ENCODE results near the gene CXCR1.

Gene CXCR1

DNA sequence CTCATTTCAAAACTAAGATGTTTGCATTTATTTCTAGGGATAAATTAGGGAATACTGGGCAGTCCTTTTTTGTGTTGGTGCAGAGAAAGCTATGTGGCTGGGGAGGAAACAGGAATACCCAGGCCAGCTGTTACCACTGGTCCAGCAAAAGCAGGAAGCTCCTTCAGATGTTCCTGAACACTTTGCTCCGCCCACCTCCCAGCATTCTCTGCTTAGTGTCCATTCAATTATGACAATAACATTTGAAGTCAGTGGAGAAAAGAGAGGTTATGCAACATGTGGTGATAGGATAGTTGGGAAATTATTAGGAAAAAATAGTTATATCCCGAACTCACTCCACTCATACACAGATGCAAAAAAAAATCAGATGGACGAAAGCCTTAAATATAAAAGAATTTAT, 28.1 kb upstream of the CXCR1 start:
- H3K4me3 ChIP-seq (ENCODE audit: low read depth, low read length), result no peak overlapping the region
- TF ChIP-seq, protein P1, sequence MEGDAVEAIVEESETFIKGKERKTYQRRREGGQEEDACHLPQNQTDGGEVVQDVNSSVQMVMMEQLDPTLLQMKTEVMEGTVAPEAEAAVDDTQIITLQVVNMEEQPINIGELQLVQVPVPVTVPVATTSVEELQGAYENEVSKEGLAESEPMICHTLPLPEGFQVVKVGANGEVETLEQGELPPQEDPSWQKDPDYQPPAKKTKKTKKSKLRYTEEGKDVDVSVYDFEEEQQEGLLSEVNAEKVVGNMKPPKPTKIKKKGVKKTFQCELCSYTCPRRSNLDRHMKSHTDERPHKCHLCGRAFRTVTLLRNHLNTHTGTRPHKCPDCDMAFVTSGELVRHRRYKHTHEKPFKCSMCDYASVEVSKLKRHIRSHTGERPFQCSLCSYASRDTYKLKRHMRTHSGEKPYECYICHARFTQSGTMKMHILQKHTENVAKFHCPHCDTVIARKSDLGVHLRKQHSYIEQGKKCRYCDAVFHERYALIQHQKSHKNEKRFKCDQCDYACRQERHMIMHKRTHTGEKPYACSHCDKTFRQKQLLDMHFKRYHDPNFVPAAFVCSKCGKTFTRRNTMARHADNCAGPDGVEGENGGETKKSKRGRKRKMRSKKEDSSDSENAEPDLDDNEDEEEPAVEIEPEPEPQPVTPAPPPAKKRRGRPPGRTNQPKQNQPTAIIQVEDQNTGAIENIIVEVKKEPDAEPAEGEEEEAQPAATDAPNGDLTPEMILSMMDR (IDR thresholded peaks at IDR 0.05; ENCODE audit: insufficient read depth, low read length, missing control alignments), result no peak
- DNase-seq (ENCODE audit: low read depth, low spot score), result no peak
- ChIA-PET POLR2A (no interaction called here), CTCF (interaction anchor here (0.7 kb wide), 1 partner anchor 15 kb away, joined by 3 read pairs; no protein-coding TSS in a partner anchor)

DNA sequence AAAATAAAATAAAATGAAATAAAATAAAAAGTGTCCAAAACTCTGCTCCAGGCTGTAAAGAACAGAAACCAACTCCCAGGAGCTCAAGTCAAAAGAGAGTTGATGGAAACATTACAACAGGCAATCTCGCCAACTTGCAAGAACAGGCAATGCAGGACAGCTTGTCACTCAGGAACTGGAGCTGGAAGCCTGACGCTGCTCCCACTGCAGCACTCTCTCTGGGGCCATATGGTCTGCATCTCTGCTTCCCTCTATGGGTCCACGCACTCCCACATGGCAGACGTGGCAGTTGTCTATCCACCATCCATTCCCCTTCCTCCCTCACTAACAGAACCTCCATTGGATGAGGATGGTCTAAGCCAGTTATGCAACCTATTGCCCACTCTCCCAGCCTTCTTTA, 26.9 kb upstream of the CXCR1 start:
- ChIA-PET POLR2A (no interaction called here), CTCF (no interaction called here)
- TF ChIP-seq, protein P1 (IDR thresholded peaks at IDR 0.05; ENCODE audit: insufficient read depth, low read length, missing control alignments), result no peak
- no peak for DNase-seq (ENCODE audit: low read depth, low spot score)
- H3K4me3 ChIP-seq (ENCODE audit: low read depth, low read length), result no peak overlapping the region

DNA sequence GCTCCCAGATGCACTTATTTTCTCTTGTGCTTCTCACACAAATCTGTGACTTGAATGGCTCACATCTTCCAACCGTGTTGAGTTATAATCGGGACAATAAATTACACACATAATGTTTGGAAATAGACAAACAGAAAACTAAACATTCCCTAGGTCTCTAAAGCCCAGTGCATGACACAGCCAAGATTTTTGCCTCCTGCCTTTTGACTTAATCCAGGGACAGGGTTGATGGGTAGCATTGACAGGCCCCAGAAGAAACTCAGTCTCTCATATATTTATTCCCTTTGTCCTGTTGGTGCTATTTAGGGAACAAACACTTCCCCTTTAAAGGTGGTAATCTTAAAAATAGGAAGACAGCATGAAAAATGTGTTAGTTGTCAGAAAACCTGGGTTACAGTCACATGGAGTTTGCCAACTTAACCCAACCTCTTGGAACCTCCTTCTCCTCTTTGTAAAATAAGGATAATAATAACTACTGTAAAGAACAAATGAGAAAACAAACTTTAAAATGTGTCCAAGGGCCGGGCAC, 26.2 kb upstream of the CXCR1 start:
- ChIA-PET POLR2A (no interaction called here), CTCF (no interaction called here)
- DNase-seq (ENCODE audit: low read depth, low spot score), result no peak
- TF ChIP-seq, protein P1 (IDR thresholded peaks at IDR 0.05; ENCODE audit: insufficient read depth, low read length, missing control alignments), result no peak
- no peak overlapping the region for H3K4me3 ChIP-seq (ENCODE audit: low read depth, low read length)

DNA sequence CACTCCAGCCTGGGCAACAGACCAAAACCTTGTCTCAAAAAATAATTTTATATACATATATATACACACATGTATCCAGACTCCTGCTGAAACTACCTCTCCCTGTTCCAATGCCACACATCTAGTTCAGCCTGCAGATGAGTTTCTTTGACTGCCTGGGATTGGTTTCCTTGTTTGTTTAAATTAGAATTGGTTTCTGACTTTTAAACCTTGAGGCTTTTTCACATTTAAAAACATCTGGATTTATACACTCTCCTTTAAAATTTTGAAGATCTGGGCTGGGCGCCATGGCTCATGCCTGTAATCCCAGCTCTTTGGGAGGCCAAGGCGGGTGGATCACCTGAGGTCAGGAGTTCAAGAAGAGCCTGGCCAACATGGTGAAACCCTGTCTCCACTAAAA, 21.8 kb upstream of the CXCR1 start:
- TF ChIP-seq, protein P1 (IDR thresholded peaks at IDR 0.05; ENCODE audit: insufficient read depth, low read length, missing control alignments), result no peak
- ChIA-PET CTCF (interaction anchor here (0.7 to 5.6 kb wide), 6 partner anchors 67 to 167 kb away, joined by 3 to 36 read pairs (median 4); partner anchors contain the start of genes AAMP and PNKD), POLR2A (interaction anchor here (0.9 kb wide), 1 partner anchor 71 kb away, joined by 3 read pairs; no protein-coding TSS in a partner anchor)
- H3K4me3 ChIP-seq (ENCODE audit: low read depth, low read length), result no peak overlapping the region
- DNase-seq (ENCODE audit: low read depth, low spot score), result no peak

DNA sequence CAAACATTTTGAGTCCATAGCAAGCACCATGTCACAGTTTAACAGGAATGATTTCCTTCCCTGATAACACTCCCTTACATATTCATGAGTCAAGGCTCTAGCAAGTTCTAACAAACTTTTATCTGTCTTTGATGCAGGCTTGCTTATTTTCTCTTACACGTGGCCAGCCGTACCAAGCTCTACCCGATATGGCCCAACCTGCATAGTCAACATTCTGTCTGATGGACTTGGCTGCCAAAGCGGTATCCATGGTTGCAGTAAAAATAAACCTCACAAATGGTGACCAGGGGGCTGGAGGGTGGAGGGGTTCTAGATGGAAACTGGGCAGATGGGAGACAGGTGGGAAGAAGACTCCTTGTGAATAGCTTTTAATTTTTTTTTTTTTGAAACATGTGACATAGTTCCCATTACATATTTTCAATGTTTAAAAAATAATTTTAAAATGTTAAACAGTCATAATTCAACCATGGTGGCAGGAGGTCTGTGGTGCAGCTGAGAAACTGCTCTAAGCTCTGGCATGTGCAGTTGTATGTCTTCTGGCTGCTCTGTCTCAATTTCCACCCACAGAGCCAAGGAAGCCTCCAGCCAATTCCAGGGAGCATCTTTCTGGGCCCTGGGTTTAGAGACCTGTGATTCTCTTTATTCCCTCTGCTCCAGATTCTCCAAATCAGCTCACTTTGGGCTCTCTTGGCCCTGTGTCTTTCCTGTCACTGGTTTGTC, 20.7 kb upstream of the CXCR1 start:
- H3K4me3 ChIP-seq (ENCODE audit: low read depth, low read length), result no peak overlapping the region
- ChIA-PET CTCF (interaction anchor here (0.7 to 5.6 kb wide), 15 partner anchors 9 to 397 kb away, joined by 3 to 36 read pairs (median 4); partner anchors contain the start of genes AAMP and PNKD), POLR2A (interaction anchor here (0.6 to 0.9 kb wide), 2 partner anchors 39 to 72 kb away, joined by 3 read pairs; no protein-coding TSS in a partner anchor)
- TF ChIP-seq, protein P1 (IDR thresholded peaks at IDR 0.05; ENCODE audit: insufficient read depth, low read length, missing control alignments), result no peak
- DNase-seq (ENCODE audit: low read depth, low spot score), result no peak

DNA sequence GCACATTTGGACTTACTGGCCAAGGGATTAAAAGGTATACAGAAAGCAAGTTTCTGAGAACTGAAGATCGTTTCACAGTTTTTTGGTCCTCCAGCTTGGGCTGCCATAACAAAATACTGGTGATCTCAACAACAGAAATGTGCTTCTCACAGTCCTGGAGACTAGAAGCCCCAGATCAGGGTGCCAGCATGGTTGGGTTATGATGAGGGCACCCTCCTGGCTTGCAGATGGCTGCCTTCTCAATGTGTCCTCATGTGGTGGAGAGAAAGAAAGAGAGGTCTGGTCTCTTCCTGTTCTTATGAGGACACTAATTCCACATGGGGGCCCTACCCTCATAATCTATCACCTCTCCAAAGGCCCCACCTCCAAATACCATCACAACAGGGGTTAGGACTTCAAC, 20.1 kb upstream of the CXCR1 start:
- no peak overlapping the region for H3K4me3 ChIP-seq (ENCODE audit: low read depth, low read length)
- POLR2A ChIA-PET, result no interaction called here
- no peak for DNase-seq (ENCODE audit: low read depth, low spot score)
- TF ChIP-seq, protein P1 (IDR thresholded peaks at IDR 0.05; ENCODE audit: insufficient read depth, low read length, missing control alignments), result no peak
- CTCF ChIA-PET, result interaction anchor here (0.9 to 5.6 kb wide), 7 partner anchors 10 to 89 kb away, joined by 3 to 36 read pairs (median 4); partner anchors contain the start of genes AAMP and PNKD

Measured in AG04449 (cell line).